ENCODE data around the gene GLS2.
"Not testable (repeated sequence)": the region's sequence is repeated elsewhere in the genome, so short reads cannot be mapped to it uniquely, and the experiment has no call there.

GLS2 gene

DNA sequence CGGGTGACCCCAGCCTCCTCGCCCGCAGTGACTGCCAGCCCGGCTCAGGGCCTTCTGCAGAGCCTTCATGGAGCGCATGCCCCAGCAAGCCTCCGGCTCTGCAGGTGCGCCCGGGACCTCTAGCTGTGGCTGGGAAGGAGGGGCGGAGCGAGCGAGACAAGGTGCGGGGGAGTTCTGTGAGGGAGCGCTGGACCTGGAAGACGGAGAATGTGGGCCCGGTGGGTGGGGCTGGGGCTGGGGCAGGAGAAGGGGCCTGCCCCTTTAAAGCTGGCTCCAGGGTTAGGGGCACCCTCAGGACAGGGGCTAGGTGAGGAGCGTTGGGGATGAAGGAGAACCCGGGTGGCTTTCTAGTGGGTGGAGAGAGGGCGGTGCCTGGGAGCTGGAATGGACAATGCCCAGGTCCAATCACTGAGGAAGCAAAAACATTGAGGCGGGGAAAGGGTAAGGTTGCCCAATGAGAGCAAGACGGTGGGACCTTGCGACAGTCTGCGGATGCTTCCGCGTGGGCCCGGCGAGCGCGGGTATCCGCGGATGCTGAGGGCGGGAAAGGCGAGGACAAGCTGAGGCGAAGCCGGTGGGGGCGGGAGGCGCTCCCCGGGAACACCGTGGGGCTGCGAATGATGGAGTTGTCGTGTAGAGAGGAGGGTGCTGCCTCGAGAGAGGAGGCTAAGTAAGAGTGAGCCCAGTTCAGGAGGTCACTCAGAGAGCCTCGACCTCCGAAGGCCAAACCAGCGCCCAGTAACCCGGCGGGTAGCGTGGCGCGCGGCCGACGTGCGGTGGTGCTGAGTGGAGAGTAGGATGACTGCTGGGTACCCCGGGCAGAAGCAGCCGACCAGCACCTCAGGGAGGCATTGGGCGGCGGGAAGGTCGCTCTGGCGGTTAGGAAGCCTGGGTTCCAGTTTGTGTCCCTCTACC, at the start of gene GLS2:
Gene GLS2, minus strand, starts transcription at position 121 of the 915 bp plus-strand sequence. Its CDS starts 43 bp downstream, at position 78.
- DNase-seq, result peak; percentile 81

DNA sequence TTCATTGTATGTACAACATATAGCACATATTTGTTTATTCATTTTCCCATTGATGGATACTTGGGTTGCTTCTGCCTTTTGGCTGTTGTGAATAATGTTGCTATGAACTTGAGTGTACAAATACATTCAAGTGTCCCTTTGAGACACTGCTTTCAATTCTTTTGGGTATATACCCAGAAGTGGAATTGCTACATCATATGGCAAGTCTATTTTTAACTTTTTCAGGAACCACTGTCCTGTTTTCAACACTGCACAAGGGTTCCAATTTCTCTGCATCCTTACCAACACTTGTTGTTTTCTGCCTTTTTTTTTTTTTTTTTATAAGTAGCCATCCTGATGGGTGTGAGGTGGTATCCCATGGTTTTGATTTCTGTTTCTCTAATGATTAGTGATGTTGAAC, 49.6 kb upstream of the GLS2 start:
- no peak for DNase-seq

DNA sequence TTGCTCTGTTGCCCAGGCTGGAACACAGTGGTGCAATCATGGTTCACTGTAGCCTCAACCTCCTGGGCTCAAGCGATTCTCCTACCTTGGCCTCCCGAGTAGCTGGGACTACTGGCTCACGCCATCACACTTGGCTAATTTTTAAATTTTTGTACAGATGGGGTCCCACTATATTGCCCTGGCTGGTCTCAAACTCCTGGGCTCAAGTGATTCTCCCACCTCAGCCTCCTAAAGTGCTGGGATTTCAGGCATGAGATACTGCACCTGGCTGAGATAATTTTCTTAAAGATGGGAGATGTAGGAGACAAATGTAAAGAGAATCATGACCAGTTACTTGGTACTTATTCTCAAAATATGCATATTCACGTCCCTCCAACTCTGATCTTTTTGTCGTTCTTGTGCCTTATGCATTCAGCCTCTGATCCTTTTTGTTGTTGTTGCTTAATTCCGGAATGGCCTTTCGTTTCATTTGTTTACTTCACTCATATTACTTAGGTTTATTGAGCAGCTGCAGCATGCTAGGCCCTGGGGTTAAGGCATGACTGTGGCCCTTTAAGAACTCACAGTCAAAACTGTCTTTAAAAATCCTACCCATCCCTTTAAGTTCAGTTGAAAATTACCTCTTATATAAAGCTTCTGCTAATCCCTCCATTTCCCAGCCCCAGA, 42.6 kb upstream of the GLS2 start:
- DNase-seq, result no peak

DNA sequence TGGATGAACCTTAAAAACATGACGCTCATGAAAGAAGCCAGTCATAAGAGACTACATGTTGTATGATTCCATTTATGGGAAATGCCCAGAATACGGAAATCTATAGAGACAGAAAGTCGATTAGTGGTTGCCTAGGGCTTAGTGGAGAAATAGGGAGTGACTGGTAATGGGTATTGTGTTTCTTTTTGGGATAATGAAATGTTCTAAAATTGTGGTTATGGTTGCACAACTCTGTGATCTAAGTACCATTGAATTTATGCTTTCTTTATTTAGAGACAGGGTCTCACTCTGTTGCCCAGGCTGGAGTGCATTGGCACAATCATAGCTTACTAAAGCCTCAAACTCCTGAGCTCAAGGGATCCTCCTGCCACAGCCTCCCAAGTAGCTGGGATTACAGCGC, 41.7 kb upstream of the GLS2 start:
- no peak for DNase-seq

DNA sequence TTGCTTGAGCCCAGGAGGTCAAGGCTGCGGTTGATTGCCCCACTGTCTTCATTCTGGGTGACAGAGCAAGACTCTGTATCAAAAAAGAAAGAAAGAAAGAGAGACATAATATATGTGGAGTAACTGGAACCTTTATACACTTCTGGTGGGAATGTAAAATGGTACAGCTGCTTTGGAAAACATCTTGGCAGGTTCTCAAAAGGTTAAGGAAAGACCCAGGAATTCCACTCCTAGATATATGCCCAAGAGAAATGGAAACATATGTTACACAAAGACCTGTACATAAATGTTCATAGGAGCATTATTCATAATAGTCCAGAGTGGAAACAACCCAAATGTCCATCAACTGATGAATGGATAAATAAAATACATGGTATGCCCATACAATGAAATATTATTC, 40.9 kb upstream of the GLS2 start:
- no peak for DNase-seq

DNA sequence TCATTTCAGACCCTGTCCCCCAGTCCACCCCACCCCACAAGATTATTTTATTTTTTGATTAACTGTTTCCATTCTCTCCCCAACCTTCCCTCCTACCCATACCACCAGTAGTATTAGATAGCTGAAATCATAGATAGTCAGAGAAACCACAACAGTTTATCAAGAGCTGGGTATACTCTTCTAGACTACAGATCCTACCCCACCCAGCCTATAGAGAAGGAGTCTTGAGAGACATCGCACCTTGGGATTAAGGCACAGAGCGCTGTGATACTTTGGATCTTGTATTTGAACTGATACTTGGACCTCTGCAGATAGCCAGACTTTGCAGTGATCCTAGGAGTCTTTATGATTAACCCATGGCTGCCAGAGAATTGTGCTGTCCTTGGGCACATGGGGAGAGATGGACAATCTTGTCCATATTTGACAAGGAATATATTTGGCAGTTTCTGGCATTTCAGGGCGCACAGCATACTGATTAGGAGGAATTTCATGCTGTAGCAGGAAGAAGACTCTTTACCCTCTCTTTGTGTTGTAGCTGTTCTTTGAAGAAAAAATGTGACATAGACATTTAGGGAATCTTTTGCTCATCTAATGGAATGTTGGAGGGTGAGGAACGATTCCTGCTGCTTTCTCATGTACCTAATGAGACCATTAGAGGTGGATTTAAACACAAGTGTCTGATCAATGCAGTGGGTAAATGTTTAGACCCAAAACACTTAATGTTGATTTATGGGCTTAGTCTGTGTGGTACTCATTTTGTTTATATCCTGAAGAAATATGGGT, 34.6 kb upstream of the GLS2 start:
- DNase-seq, result no peak

DNA sequence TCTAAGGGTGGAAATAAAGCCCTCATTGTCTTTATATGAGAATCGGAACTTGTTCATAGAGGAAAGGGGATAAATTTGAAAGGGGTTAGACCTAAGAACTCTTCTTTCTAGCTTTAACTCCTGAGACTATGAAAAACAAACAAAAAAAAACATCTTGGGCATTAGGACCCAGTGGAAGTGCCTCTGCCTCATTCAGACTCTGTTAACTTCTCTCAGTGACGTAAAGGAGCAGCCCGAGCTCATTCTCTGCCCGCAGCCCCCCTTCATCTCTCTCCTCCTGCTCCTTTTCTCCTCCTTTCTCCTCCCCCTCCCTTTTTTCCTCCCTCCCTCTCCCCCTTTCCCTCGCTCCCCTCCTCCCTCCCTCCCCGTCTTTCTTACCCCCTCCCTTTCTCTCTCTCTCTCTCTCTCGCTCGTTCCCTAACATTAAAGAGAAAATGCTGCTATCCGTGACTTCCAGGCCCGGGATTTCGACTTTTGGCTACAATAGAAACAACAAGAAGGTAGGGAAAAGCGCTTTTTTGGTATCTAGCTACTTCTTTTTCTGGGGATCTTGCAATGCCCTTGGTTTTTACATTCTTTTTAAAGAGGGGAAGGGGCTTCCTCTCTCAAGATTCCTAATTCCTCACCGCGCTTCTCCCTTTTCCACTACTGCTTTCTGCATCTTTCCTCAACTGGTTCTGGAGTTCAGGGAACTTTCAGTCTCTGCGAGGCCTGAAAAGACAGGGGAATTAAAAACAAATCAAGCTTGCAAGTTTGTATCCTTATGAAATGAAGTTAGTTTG, 33.8 kb upstream of the GLS2 start, which contains the start of gene RBMS2:
Gene RBMS2, plus strand, starts transcription at position 231 of the 782 bp plus-strand sequence. Its CDS starts 204 bp downstream, at position 435.
- DNase-seq, result peak; percentile 10

DNA sequence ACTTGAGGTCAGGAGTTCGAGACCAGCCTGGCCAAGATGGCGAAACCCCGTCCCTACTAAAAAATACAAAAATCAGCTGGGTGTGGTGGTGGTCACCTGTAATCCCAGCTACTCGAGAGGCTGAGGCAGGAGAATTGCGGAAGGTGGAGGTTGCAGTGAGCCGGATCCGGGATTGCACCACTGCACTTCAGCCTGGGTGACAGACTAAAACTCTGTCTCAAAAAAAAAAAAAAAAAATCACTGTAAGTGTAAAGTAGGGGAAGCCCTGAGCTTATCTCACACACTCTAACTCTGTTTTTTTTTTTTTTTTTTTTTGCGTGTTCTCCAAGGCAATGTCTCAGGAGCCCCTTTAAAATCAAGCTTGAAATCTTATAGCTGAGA, 33.2 kb upstream of the GLS2 start:
- no peak for DNase-seq

DNA sequence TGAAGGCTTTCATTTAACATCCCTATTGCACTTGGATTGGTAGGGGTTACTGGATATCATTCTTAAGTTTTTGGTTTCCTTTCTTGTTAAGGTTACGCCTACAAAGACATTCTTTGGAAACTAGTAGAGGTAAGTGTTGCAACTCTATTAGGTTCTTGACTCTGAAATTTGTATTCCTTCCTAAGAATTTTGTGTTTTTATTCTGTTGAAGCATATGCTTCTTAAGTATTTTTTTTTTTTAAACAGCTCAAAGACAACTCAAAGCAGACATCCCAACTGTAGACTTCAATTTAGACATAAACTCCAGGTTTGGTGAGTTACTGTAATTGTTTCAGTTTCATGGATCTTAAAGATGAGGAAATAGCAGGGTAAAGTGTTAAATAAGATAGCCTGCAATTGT, 32.5 kb upstream of the GLS2 start:
- DNase-seq, result no peak

DNA sequence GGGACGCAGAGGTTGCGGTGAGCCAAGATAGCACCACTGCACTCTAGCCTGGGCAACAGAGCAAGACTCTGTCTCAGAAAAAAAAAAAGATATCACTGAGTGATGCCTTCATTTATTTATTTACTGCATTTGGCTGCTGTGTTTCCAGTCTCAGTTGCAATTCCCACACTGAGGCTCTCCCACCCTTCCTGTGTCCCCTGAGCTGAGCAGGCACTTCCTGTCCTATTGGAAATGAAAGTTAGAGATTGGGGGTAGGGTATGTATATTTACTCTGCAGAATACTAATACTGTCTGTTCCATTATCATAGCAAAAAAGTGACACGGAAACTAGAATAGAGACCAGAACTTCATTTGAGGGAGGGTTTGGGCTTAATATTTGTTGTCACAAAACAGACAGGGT, 32.1 kb upstream of the GLS2 start:
- DNase-seq, result no peak

DNA sequence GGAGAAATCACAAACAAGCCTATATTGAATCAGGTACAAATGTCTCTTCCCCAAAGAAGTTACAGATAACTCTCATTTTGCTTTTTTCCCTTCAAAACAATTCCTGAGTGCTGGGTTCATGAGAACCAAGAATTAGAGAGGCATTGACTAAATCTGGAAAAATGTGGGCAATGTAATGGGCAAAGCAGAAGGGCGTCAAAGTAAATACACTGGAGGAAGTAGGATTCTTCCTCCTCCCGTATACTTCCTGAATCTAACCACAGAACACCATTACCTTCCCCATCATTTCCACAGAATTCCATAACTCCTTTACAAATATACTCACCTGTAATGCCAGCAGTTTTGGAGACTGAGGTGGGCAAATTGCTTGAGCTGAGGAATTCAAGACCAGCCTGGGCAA, 30.6 kb upstream of the GLS2 start:
- no peak for DNase-seq

DNA sequence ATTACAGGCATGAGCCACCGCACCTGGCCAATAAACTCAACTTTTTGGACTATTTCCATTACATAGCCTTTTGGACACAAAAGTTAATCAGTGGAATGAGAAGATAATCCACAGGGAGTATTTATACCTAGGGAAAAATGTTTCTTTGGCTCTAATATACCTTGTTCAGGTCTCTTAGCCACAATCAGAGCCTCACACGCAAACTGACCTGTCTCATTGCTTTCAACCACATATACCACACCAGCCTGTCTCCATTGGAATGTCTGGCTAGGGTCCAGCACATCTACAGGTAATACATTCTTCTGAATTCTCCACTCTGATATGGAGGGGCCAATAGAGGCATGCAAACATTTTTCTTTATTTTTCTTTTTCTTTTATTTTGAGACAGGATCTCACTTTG, 29.9 kb upstream of the GLS2 start:
- no peak for DNase-seq

DNA sequence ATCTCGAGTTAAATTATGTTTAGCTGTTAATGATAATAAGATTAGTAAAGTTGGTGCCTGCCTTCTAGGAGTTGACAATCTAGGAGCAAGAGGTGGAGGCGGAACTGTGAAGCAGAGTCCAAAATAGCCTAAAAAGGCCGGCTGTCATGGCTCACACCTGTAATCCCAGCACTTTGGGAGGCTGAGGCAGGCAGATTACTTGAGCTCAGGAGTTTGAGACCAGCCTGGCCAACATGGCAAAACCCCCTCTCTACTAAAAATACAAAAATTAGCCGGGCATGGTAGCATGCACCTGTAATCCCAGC, 26.0 kb upstream of the GLS2 start:
- not testable (repeated sequence) for DNase-seq

DNA sequence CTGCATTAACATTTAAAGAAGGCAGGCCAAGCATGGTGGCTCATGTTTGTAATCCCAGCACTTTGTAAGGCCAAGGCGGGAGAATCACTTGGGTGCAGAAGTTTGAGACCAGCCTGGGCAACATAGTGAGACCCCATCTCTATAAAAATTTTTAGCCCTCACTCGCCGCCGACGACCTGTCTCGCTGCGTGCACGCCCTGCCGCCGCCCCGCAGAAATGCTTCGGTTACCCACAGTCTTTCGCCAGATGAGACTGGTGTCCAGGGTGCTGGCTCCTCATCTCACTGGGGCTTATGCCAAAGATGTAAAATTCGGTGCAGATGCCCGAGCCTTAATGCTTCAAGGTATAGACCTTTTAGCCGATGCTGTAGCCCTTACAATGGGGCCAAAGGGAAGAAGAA, 22.8 kb upstream of the GLS2 start:
- DNase-seq, result no peak

DNA sequence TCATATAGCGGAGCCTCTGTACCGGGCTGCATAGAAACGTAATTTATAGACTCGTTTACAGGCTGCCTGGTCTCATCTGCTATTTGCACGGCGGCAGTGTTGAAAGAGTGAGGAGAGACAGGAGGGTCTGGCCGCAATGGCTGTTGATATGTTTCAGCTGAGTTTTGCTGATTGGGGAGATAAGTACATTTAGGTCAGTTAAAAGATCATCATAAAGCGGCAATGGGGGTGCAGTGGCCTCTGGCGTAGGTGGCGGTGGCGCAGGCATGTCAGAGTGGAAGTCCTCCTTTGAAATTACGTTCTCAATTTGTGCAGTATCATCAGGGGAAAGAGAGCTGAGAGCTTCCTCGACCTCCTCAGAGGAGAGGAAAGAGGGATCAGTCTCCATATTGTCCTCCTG, 11.9 kb upstream of the GLS2 start:
- not testable (repeated sequence) for DNase-seq

DNA sequence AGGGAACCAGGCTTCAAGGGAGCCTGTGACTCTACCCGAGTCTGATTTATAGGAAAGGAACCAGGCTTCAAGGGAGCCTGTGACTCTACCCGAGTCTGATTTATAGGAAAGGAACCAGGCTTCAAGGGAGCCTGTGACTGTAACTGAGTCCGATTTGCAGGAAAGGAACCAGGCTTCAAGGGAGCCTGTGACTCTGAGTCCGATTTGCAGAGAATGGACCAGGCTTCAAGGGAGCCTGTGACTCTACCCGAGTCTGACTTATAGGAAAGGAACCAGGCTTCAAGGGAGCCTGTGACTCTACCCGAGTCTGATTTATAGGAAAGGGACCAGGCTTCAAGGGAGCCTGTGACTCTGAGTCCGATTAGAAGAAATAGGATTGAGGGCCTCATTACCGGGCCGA, 11.5 kb upstream of the GLS2 start:
- not testable (repeated sequence) for DNase-seq

DNA sequence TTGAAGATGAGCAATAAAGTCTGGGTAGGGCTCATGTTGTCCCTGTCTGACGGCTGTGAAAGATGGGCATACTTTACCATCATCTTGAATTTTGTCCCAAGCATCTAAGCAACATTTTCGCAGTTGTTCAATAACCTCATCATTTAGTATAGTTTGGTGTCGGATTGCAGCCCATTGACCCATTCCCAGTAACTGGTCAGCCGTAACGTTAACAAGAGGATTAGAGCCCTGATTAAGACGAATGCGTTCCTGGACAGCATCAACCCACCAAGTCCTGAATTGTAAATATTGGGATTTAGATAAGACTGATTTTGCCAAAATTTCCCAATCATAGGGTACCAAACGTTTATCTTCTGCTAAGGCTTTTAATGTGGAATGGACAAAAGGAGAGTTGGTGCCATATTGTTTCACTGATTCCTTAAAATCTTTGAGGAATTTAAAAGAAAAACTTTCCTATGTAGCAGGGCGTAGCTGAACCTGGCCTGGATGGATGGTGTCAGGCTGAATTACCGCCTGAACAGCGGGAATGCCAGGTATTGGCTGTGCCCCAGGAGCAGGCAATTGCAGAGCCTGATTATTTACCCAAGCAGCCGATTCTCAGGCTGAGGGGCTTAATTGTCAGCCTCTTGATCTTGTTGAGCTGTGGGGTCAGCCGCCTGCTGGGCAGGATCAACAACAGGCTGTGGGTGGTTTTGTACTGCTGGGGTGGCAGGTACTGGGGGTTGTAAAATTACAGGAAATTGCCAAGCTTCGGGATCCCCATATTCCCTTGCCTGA, 10.4 kb upstream of the GLS2 start:
- DNase-seq, result peak; percentile 52

DNA sequence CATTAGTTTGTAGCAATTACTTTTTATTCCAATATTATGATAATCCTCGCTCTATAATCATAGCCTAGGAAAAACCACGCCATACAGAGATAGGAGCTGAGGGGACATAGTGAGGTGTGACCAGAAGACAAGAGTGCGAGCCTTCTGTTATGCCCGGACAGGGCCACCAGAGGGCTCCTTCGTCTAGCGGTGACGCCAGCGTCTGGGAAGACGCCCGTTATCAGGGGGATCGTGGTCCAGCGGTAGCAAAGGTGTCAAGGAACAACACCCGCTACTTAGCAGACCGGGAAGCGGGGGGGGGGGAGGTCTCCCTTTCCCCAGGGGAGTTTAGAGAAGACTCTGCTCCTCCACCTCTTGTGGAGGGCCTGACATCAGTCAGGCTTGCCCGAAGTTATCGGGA, 8.7 kb upstream of the GLS2 start:
- DNase-seq, result not testable (repeated sequence)

DNA sequence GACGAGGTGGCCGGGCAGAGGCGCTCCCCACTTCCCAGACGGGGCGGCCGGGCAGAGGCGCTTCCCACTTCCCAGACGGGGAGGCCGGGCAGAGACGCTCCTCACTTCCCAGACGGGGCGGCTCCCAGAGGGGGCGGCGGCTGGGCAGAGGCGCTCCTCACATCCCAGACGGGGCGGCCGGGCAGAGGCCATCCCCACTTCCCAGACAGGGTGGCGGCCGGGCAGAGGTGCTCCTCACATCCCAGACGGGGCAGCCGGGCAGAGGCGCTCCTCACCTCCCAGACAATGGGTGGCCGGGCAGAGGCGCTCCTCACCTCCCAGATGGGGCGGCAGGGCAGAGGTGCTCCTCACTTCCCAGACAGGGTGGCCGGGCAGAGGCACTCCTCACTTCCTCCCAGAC, 6.5 kb upstream of the GLS2 start:
- DNase-seq, result not testable (repeated sequence)

DNA sequence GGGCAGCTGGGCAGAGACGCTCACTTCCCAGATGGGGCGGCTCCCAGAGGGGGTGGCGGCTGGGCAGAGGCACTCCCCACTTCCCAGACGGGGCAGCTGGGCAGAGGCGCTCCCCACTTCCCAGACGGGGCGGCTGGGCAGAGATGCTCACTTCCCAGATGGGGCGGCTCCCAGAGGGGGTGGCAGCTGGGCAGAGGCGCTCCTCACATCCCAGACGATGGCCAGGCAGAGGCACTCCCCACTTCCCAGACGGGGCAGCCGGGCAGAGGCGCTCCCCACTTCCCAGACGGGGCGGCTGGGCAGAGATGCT, 6.1 kb upstream of the GLS2 start:
- not testable (repeated sequence) for DNase-seq

DNA sequence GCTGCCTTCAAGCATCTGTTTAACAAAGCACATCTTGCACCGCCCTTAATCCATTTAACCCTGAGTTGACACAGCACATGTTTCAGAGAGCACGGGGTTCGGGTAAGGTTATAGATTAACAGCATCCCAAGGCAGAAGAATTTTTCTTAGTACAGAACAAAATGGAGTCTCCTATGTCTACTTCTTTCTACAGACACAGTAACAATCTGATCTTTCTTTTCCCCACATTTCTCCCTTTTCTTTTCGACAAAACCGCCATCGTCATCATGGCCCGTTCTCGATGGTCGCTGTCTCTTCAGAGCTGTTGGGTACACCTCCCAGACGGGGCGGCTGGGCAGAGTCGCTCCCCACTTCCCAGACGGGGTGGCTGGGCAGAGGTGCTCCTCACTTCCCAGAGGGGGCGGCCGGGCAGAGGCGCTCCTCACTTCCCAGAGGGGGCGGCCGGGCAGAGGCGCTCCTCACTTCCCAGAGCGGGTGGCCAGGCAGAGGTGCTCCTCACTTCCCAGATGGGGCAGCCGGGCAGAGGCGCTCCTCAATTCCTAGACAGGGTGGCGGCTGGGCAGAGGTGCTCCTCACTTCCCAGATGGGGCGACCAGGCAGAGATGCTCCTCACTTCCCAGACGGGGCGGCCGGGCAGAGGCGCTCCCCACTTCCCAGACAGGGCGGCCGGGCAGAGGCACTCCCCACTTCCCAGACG, 5.6 kb upstream of the GLS2 start:
- DNase-seq, result not testable (repeated sequence)

DNA sequence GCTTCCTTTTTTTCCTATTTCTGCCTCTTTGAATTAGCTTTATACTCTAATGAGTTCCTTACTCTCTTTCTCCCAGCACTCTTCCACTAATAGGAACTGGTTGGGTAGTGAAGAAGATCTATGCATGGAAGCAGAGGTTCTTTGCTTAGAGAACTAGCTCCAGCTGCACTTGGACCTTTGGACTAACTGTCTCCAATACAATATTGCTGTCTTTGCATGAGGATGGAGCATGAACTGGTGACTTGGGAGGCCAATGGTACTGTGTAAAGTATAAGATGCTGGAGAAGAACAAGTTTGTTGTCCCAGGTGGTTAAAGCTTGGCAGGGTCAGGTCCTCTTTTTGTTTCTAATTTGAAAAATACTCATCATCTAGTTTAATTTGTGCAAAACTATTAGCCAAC, 2.4 kb upstream of the GLS2 start:
- DNase-seq, result no peak
